ACC112 (cell line): ENCODE data around the gene PIEZO2.

Experiments
- H2AFZ ChIP-seq: fragments of 200-600 bp; sonication (generic); one replicate; pipeline ENCODE4 v1.6.0; 2017; ENCODE audit warnings: antibody characterized with exemption, low read length; ENCODE audit not compliant: unreplicated experiment
- H3K27ac ChIP-seq: fragments of 200-600 bp; sonication (generic); 2 replicates; pipeline ENCODE4 v1.5.1; 2014; ENCODE audit warnings: low read depth, mild to moderate bottlenecking, antibody characterized with exemption, low read length, moderate library complexity
- H3K27me3 ChIP-seq: fragments of 200-600 bp; sonication (generic); 2 replicates; pipeline ENCODE4 v1.6.1; 2014; ENCODE audit warnings: mild to moderate bottlenecking, antibody characterized with exemption, low read length, moderate library complexity, mixed read lengths; ENCODE audit not compliant: insufficient read depth
- H3K36me3 ChIP-seq: fragments of 200-600 bp; sonication (generic); 2 replicates; pipeline ENCODE4 v1.6.1; 2016; ENCODE audit warnings: mild to moderate bottlenecking, antibody characterized with exemption, low read length, moderate library complexity, mixed read lengths; ENCODE audit not compliant: insufficient read depth
- H3K4me1 ChIP-seq: fragments of 200-600 bp; sonication (generic); one replicate; pipeline ENCODE4 v1.6.1; 2016; ENCODE audit warnings: low read length, mixed read lengths; ENCODE audit not compliant: insufficient read depth, unreplicated experiment, control insufficient read depth
- H3K4me3 ChIP-seq: fragments of 200-600 bp; sonication (generic); 2 replicates; pipeline ENCODE4 v1.5.1; 2014; ENCODE audit warnings: mild to moderate bottlenecking, low read depth, low read length
- H3K79me2 ChIP-seq: fragments of 200-600 bp; sonication (generic); one replicate; pipeline ENCODE4 v1.6.0; 2016; ENCODE audit warnings: low read length; ENCODE audit not compliant: control insufficient read depth, unreplicated experiment, insufficient read depth

PIEZO2 gene

GRCh38 chr18:11165952-11166351 lies 16.6 kb upstream of the PIEZO2 start:
- Histone ChIP-seq H3K27ac (no peak overlapping the region), H3K79me2 (no peaks in the 10 kb centered on the region), H3K4me1 (no peaks in the 10 kb centered on the region), H3K36me3 (no peaks in the 10 kb centered on the region), H2AFZ (no peak overlapping the region), H3K4me3 (no peak overlapping the region), H3K27me3 (no peaks in the 10 kb centered on the region)

- no peak overlapping the region for H2AFZ ChIP-seq
- no peaks in the 10 kb centered on the region for H3K27me3 ChIP-seq
- no peaks in the 10 kb centered on the region for H3K36me3 ChIP-seq
- H3K4me3 ChIP-seq = no peak overlapping the region
- H3K27ac ChIP-seq = no peak overlapping the region
- no peaks in the 10 kb centered on the region for H3K79me2 ChIP-seq
- no peaks in the 10 kb centered on the region for H3K4me1 ChIP-seq
Observed at GRCh38 chr18:11165138-11165537, 15.8 kb upstream of the PIEZO2 start.

GRCh38 chr18:11163665-11164064 lies 14.3 kb upstream of the PIEZO2 start:
- Histone ChIP-seq H3K79me2 (no peaks in the 10 kb centered on the region), H3K27me3 (peaks cover 4% of the 10 kb centered on the region; the same call in 1 of the 2 replicates), H3K4me1 (no peaks in the 10 kb centered on the region), H3K4me3 (no peak overlapping the region), H3K27ac (no peak overlapping the region), H3K36me3 (no peaks in the 10 kb centered on the region), H2AFZ (no peak overlapping the region)

- Histone ChIP-seq H3K36me3 (no peaks in the 10 kb centered on the region), H3K27ac (no peak overlapping the region)
Observed at GRCh38 chr18:11162889-11163288, 13.5 kb upstream of the PIEZO2 start.

GRCh38 chr18:11162462-11162861 lies 13.1 kb upstream of the PIEZO2 start:
- peaks cover 4% of the 10 kb centered on the region; the same call in 1 of the 2 replicates for H3K27me3 ChIP-seq

More at GRCh38 chr18:11162889-11163288, 13.5 kb upstream of the PIEZO2 start:
- no peaks in the 10 kb centered on the region for H3K4me1 ChIP-seq
- no peak overlapping the region for H3K4me3 ChIP-seq
- H3K79me2 ChIP-seq = no peaks in the 10 kb centered on the region
- peaks cover 4% of the 10 kb centered on the region; the same call in 1 of the 2 replicates for H3K27me3 ChIP-seq
- no peak overlapping the region for H2AFZ ChIP-seq

GRCh38 chr18:11160313-11160712 lies 10.9 kb upstream of the PIEZO2 start:
- Histone ChIP-seq H3K36me3 (no peaks in the 10 kb centered on the region), H2AFZ (no peak overlapping the region), H3K4me1 (no peaks in the 10 kb centered on the region), H3K4me3 (no peak overlapping the region), H3K27ac (no peak overlapping the region), H3K27me3 (peaks cover 4% of the 10 kb centered on the region; the same call in 1 of the 2 replicates), H3K79me2 (no peaks in the 10 kb centered on the region)

More at GRCh38 chr18:11162462-11162861, 13.1 kb upstream of the PIEZO2 start:
- Histone ChIP-seq H3K36me3 (no peaks in the 10 kb centered on the region), H3K4me3 (no peak overlapping the region), H3K27ac (no peak overlapping the region), H2AFZ (no peak overlapping the region), H3K79me2 (no peaks in the 10 kb centered on the region), H3K4me1 (no peaks in the 10 kb centered on the region)

- H3K27me3 ChIP-seq = peaks cover 4% of the 10 kb centered on the region; the same call in 1 of the 2 replicates
- H3K4me1 ChIP-seq = no peaks in the 10 kb centered on the region
- H3K36me3 ChIP-seq = no peaks in the 10 kb centered on the region
- no peak overlapping the region for H2AFZ ChIP-seq
- no peaks in the 10 kb centered on the region for H3K79me2 ChIP-seq
- no peak overlapping the region for H3K27ac ChIP-seq
- H3K4me3 ChIP-seq = no peak overlapping the region
Observed at GRCh38 chr18:11159844-11160243, 10.5 kb upstream of the PIEZO2 start.

GRCh38 chr18:11156978-11157377 lies 7.6 kb upstream of the PIEZO2 start:
- Histone ChIP-seq H3K4me1 (no peaks in the 10 kb centered on the region), H2AFZ (no peak overlapping the region), H3K27ac (no peak overlapping the region), H3K36me3 (no peaks in the 10 kb centered on the region), H3K27me3 (peaks cover 4% of the 10 kb centered on the region; the same call in 1 of the 2 replicates), H3K4me3 (no peak overlapping the region), H3K79me2 (no peaks in the 10 kb centered on the region)

- Histone ChIP-seq H3K36me3 (no peaks in the 10 kb centered on the region), H3K27me3 (peaks cover 18% of the 10 kb centered on the region), H3K4me1 (no peaks in the 10 kb centered on the region), H3K4me3 (no peak overlapping the region), H3K79me2 (no peaks in the 10 kb centered on the region), H3K27ac (no peak overlapping the region), H2AFZ (no peak overlapping the region)
Observed at GRCh38 chr18:11155034-11155759, 5.8 kb upstream of the PIEZO2 start.

- H2AFZ ChIP-seq = no peak overlapping the region
- no peak overlapping the region for H3K27ac ChIP-seq
- H3K4me3 ChIP-seq = no peak overlapping the region
- peaks cover 25% of the 10 kb centered on the region for H3K27me3 ChIP-seq
- H3K79me2 ChIP-seq = no peaks in the 10 kb centered on the region
- H3K4me1 ChIP-seq = no peaks in the 10 kb centered on the region
- H3K36me3 ChIP-seq = no peaks in the 10 kb centered on the region
Observed at GRCh38 chr18:11154368-11154989, 5.1 kb upstream of the PIEZO2 start.

GRCh38 chr18:11153097-11153496 lies 3.7 kb upstream of the PIEZO2 start:
- H3K79me2 ChIP-seq = no peaks in the 10 kb centered on the region
- H3K4me1 ChIP-seq = no peaks in the 10 kb centered on the region
- H2AFZ ChIP-seq = no peak overlapping the region
- no peaks in the 10 kb centered on the region for H3K36me3 ChIP-seq
- H3K27me3 ChIP-seq = peaks cover 34% of the 10 kb centered on the region
- H3K4me3 ChIP-seq = no peak overlapping the region
- H3K27ac ChIP-seq = no peak overlapping the region
